SK-N-SH (cell line): ENCODE data around the gene FCER1G. TPM values are rescaled to one million over a fixed set of nuclear protein-coding genes. Genes with fewer than 3 reads are reported as not detected.

ENCODE experiments used
- CTCF ChIA-PET: fragments of 300-600, 350-600 bp; formaldehyde crosslinking; extraction: SDS; loops from one replicate; lab custom pipeline; 2021; lab: Yijun Ruan, JAX
- POLR2A ChIA-PET: fragments of 350-600 bp; sonication (Branson Sonifier 250); formaldehyde crosslinking; extraction: SDS; loops from one replicate; lab custom pipeline; 2020; ENCODE audit warnings: antibody characterized with exemption, inconsistent platforms; lab: Yijun Ruan, JAX
- DNase-seq: peaks from one replicate; pipeline ENCODE4 v3.0.0; 2012
- H2AFZ ChIP-seq: fragments of 200-600 bp; sonication (generic); 2 replicates; pipeline ENCODE4 v1.8.1; 2016; ENCODE audit warnings: antibody characterized with exemption, mild to moderate bottlenecking, low read depth
- H3F3A ChIP-seq: fragments of 200-600 bp; sonication (generic); replicated peaks from 2 replicates; pipeline ENCODE3; 2016; ENCODE audit warnings: antibody characterized with exemption, mild to moderate bottlenecking; ENCODE audit not compliant: insufficient read depth
- H3K27ac ChIP-seq, 2 experiments: fragments of 200-500 bp in 1 of 2; fragments of 200-600 bp in 1 of 2; sonication (Bioruptor generic) in 1 of 2; sonication (generic), shearing (Covaris generic) in 1 of 2; 2 replicates each; pipeline versions ENCODE4 v1.5.1 to v1.6.1; 2014 to 2016; ENCODE audit warnings: low read depth in 2 of 2, inconsistent platforms in 1 of 2, low read length in 1 of 2, mild to moderate bottlenecking in 1 of 2, mixed read lengths in 1 of 2
- H3K27me3 ChIP-seq: fragments of 200-600 bp; sonication (generic), shearing (Covaris generic); 2 replicates; pipeline ENCODE4 v1.6.1; 2016; ENCODE audit warnings: mixed run types; ENCODE audit not compliant: insufficient read depth
- H3K36me3 ChIP-seq, 2 experiments: fragments of 200-500 bp in 1 of 2; fragments of 200-600 bp in 1 of 2; sonication (Bioruptor generic) in 1 of 2; sonication (generic) in 1 of 2; replicated peaks in 1 of 2; 2 replicates each; pipeline versions ENCODE3 to v1.5.1; 2014 to 2016; ENCODE audit warnings: low read length in 1 of 2, mild to moderate bottlenecking in 1 of 2; ENCODE audit not compliant: insufficient read depth in 2 of 2, control insufficient read depth in 1 of 2
- H3K4me1 ChIP-seq, 2 experiments: fragments of 200-500 bp in 1 of 2; fragments of 200-600 bp in 1 of 2; sonication (Bioruptor generic) in 1 of 2; sonication (generic), shearing (Covaris generic) in 1 of 2; 2 replicates each; pipeline versions ENCODE4 v1.5.1 to v1.6.1; 2014 to 2016; ENCODE audit warnings: low read depth in 1 of 2, low read length in 1 of 2, mixed run types in 1 of 2; ENCODE audit not compliant: insufficient read depth in 2 of 2, control insufficient read depth in 1 of 2
- H3K4me2 ChIP-seq: fragments of 200-600 bp; sonication (generic), shearing (Covaris generic); 2 replicates; pipeline ENCODE4 v1.6.1; 2017; ENCODE audit warnings: mixed run types
- H3K4me3 ChIP-seq, 2 experiments: fragments of 200-500 bp in 1 of 2; fragments of 200-600 bp in 1 of 2; sonication (Bioruptor generic) in 1 of 2; sonication (generic), shearing (Covaris generic) in 1 of 2; 2 replicates each; pipeline versions ENCODE4 v1.5.1 to v1.8.1; 2014 to 2016; ENCODE audit warnings: low read depth in 2 of 2, inconsistent platforms in 1 of 2, low read length in 1 of 2, mild to moderate bottlenecking in 1 of 2, mixed read lengths in 1 of 2, moderate library complexity in 1 of 2
- H3K79me2 ChIP-seq: fragments of 200-600 bp; sonication (generic); 2 replicates; pipeline ENCODE4 v1.8.1; 2017; ENCODE audit warnings: mild to moderate bottlenecking; ENCODE audit not compliant: insufficient read depth
- H3K9ac ChIP-seq: fragments of 200-600 bp; sonication (generic); 2 replicates; pipeline ENCODE4 v1.6.1; 2017; ENCODE audit warnings: mixed run types
- H3K9me2 ChIP-seq: fragments of 200-600 bp; sonication (generic); 2 replicates; pipeline ENCODE4 v1.6.1; 2017; ENCODE audit warnings: mixed run types
- H3K9me3 ChIP-seq: fragments of 200-600 bp; sonication (generic); 2 replicates; pipeline ENCODE4 v1.6.1; 2017; ENCODE audit warnings: mixed run types, mild to moderate bottlenecking, moderate library complexity
- H4K20me1 ChIP-seq: fragments of 200-600 bp; sonication (generic); 2 replicates; pipeline ENCODE4 v1.6.1; 2017; ENCODE audit warnings: mild to moderate bottlenecking, mixed run types; ENCODE audit not compliant: insufficient read depth
- CHD2 ChIP-seq: fragments of 150-350 bp; IDR thresholded peaks from 2 replicates; pipeline ENCODE4 v1.6.1; 2018; ENCODE audit warnings: low read length; ENCODE audit not compliant: partially characterized antibody
- EP300 ChIP-seq, 2 experiments: IDR thresholded peaks; 2 replicates each; pipeline versions ENCODE4 v1.4.0 to v1.6.1; 2012; ENCODE audit warnings: borderline replicate concordance in 1 of 2, low read depth in 1 of 2, low read length in 1 of 2
- FOSL2 ChIP-seq: IDR thresholded peaks from 2 replicates; pipeline ENCODE4 v1.4.0; 2012; ENCODE audit warnings: low read depth, mild to moderate bottlenecking, moderate library complexity, borderline replicate concordance
- FOXJ3 ChIP-seq: sonication (generic); formaldehyde crosslinking; IDR thresholded peaks from 2 replicates; pipeline ENCODE4 v1.5.1; 2020; ENCODE audit warnings: mild to moderate bottlenecking, missing genetic modification reagents
- GABPA ChIP-seq: IDR thresholded peaks from 2 replicates; pipeline ENCODE4 v1.4.0; 2012; ENCODE audit warnings: low read depth, mild to moderate bottlenecking
- JUND ChIP-seq: IDR thresholded peaks from 2 replicates; pipeline ENCODE4 v1.4.0; 2012
- MAX ChIP-seq: IDR thresholded peaks from 2 replicates; pipeline ENCODE4 v1.4.0; 2012; ENCODE audit warnings: low read depth
- MEF2A ChIP-seq: IDR thresholded peaks from 2 replicates; pipeline ENCODE4 v1.4.0; 2012; ENCODE audit warnings: low read depth, borderline replicate concordance
- NFIC ChIP-seq: IDR thresholded peaks from 2 replicates; pipeline ENCODE4 v1.4.0; 2012; ENCODE audit warnings: borderline replicate concordance
- PBX3 ChIP-seq: IDR thresholded peaks from 2 replicates; pipeline ENCODE4; 2012
- POLR2AphosphoS5 ChIP-seq: IDR thresholded peaks from 2 replicates; pipeline ENCODE4 v1.6.1; 2012; ENCODE audit warnings: low read depth, low read length
- REST ChIP-seq: IDR thresholded peaks from 2 replicates; pipeline ENCODE4 v1.6.1; 2012; ENCODE audit warnings: mild to moderate bottlenecking, low read depth, low read length, moderate library complexity
- RXRA ChIP-seq: IDR thresholded peaks from 2 replicates; pipeline ENCODE4 v1.4.0; 2012; ENCODE audit warnings: low read depth, mild to moderate bottlenecking, borderline replicate concordance
- SMC3 ChIP-seq: IDR thresholded peaks from 2 replicates; pipeline ENCODE4 v1.6.1; 2012; ENCODE audit warnings: low read depth, low read length, improper control_type of control experiment
- TCF12 ChIP-seq: IDR thresholded peaks from 2 replicates; pipeline ENCODE4 v1.4.0; 2012
- USF1 ChIP-seq: IDR thresholded peaks from 2 replicates; pipeline ENCODE4 v1.4.0; 2012; ENCODE audit warnings: low read depth, borderline replicate concordance
- YY1 ChIP-seq: IDR thresholded peaks from 2 replicates; pipeline ENCODE4 v1.4.0; 2012; ENCODE audit warnings: low read depth, mild to moderate bottlenecking
- WGBS: methylation state at CpG from one replicate; pipeline ENCODE4 v1.1.6; 2017; ENCODE audit warnings: low lambda C conversion rate; 5-methylcytosine and 5-hydroxymethylcytosine counted together
- polyA plus RNA-seq, 3 experiments: library from polyadenylated mRNA; depleted of rRNA; stranded (reverse); fragments of >200 nt; gene quantifications; 2 replicates each; pipeline ENCODE4 v1.2.3, GENCODE V29; 2012
- TF ChIP-seq, protein P1 (sequence below): IDR thresholded peaks from 2 replicates; pipeline ENCODE4 v1.4.0; 2012; ENCODE audit warnings: low read depth, borderline replicate concordance
- TF ChIP-seq, protein P2 (sequence below): fragments of 150-350 bp; IDR thresholded peaks from 2 replicates; pipeline ENCODE4 v1.6.1; 2017; ENCODE audit warnings: antibody characterized with exemption, low read length, low read depth, borderline replicate concordance
- TF ChIP-seq, protein P3 (sequence below): fragments of 150-350 bp; IDR thresholded peaks from 2 replicates; pipeline ENCODE4 v1.6.1; 2016; ENCODE audit warnings: mild to moderate bottlenecking, low read depth, low read length

Gene FCER1G
- polyA plus RNA-seq (2012; rRNA removed): 0.34 and 0.61 TPM in 2 replicates
- polyA plus RNA-seq (2012; cell fraction: cytosol; rRNA removed): 0.15 and 0.17 TPM in 2 replicates
- 1.1 and 1.2 TPM in 2 replicates for polyA plus RNA-seq (2012; cell fraction: nucleus; rRNA removed)

DNA sequence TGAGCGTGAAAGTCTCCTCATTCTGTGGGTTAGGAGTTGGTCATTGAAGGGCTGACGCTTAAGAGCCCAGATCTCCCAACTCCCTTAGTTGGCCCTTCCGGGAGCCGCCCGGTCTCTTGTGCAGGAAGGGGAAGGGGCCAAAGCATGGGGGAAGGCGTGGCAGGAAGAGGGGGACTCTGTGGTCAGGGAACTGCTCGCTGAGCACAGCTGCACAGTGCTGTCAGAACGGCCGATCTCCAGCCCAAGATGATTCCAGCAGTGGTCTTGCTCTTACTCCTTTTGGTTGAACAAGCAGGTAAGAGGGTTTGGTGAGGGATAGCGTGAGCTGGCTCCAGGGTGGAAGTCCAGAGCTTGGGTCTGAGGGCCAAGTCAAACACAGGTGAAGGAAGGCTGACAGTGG, at the start of gene FCER1G:
TSS of gene FCER1G (plus strand) at position 220 of the 400 bp plus-strand sequence. CDS start at position 247, 27 bp downstream.
- Histone ChIP-seq H2AFZ (no peak within 1 kb of the TSS), H3K4me2 (no peak within 1 kb of the TSS), H3K27me3 (no peaks in the 10 kb centered on the region), H3K27ac (no peak within 1 kb of the TSS), H3K79me2 (0 out of 2 replicates have a peak, but pooled peaks cover 4% of the 10 kb centered on the region), H3K9ac (no peak within 1 kb of the TSS), H4K20me1 (no peaks in the 10 kb centered on the region), H3K36me3 (peaks cover 38 to 44% of the 10 kb centered on the region in 2 experiments), H3K9me2 (no peaks in the 10 kb centered on the region), H3F3A (no peaks in the 10 kb centered on the region), H3K4me3 (no peak within 1 kb of the TSS), H3K9me3 (no peaks in the 10 kb centered on the region), H3K4me1 (no peaks in the 10 kb centered on the region; a peak in 1 of 4 replicates)
- TF ChIP-seq MEF2A: no peak
- TF ChIP-seq GABPA: no peak
- no peak for TF ChIP-seq SMC3
- TF ChIP-seq POLR2AphosphoS5: no peak; the same call in 1 of the 2 replicates
- TF ChIP-seq FOXJ3 (CRISPR knock-in tag): no peak
- no peak for TF ChIP-seq TCF12
- TF ChIP-seq MAX: no peak
- TF ChIP-seq REST: no peak
- TF ChIP-seq USF1: no peak
- TF ChIP-seq, protein P1, sequence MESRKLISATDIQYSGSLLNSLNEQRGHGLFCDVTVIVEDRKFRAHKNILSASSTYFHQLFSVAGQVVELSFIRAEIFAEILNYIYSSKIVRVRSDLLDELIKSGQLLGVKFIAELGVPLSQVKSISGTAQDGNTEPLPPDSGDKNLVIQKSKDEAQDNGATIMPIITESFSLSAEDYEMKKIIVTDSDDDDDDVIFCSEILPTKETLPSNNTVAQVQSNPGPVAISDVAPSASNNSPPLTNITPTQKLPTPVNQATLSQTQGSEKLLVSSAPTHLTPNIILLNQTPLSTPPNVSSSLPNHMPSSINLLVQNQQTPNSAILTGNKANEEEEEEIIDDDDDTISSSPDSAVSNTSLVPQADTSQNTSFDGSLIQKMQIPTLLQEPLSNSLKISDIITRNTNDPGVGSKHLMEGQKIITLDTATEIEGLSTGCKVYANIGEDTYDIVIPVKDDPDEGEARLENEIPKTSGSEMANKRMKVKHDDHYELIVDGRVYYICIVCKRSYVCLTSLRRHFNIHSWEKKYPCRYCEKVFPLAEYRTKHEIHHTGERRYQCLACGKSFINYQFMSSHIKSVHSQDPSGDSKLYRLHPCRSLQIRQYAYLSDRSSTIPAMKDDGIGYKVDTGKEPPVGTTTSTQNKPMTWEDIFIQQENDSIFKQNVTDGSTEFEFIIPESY: no peak
- no peak for TF ChIP-seq FOSL2
- TF ChIP-seq CHD2: no peak
- TF ChIP-seq JUND: no peak
- no peak for TF ChIP-seq PBX3
- TF ChIP-seq, protein P2, sequence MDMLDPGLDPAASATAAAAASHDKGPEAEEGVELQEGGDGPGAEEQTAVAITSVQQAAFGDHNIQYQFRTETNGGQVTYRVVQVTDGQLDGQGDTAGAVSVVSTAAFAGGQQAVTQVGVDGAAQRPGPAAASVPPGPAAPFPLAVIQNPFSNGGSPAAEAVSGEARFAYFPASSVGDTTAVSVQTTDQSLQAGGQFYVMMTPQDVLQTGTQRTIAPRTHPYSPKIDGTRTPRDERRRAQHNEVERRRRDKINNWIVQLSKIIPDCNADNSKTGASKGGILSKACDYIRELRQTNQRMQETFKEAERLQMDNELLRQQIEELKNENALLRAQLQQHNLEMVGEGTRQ: no peak
- no peak for TF ChIP-seq RXRA
- no peak for TF ChIP-seq YY1
- TF ChIP-seq NFIC: no peak
- TF ChIP-seq, protein P3, sequence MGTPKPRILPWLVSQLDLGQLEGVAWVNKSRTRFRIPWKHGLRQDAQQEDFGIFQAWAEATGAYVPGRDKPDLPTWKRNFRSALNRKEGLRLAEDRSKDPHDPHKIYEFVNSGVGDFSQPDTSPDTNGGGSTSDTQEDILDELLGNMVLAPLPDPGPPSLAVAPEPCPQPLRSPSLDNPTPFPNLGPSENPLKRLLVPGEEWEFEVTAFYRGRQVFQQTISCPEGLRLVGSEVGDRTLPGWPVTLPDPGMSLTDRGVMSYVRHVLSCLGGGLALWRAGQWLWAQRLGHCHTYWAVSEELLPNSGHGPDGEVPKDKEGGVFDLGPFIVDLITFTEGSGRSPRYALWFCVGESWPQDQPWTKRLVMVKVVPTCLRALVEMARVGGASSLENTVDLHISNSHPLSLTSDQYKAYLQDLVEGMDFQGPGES: no peak
- TF ChIP-seq EP300 (IDR thresholded peaks at IDR 0.05; ENCODE audit: borderline replicate concordance in 1 of 2, low read depth in 1 of 2, low read length in 1 of 2): no peak
- no peak for DNase-seq
- POLR2A ChIA-PET: interaction anchor here (1.1 kb wide), 1 partner anchor 13 kb away, joined by 4 read pairs; the partner anchor contains the start of gene NDUFS2
- WGBS: 99% methylated on average over 10 of the region's 10 CpGs
- CTCF ChIA-PET: interaction anchor here (1.2 to 6.0 kb wide), 4 partner anchors 11 to 167 kb away, joined by 5 to 32 read pairs (median 6); partner anchors contain the start of gene TOMM40L
